GM12878 (cell line): ENCODE results near the gene ACAD11.

ENCODE experiments used
- REST ChIP-seq: IDR thresholded peaks from 2 replicates; pipeline ENCODE4 v1.6.1; 2012; ENCODE audit warnings: mild to moderate bottlenecking, low read depth, low read length
- YY1 ChIP-seq: IDR thresholded peaks from 2 replicates; pipeline ENCODE4 v1.6.1; 2011; ENCODE audit warnings: low read depth, mild to moderate bottlenecking, low read length
- ZNF274 ChIP-seq: IDR thresholded peaks from one replicate; pipeline ENCODE4 v1.8.0; 2011; ENCODE audit not compliant: insufficient read length, insufficient read depth
- TF ChIP-seq, protein P1 (sequence below), 3 experiments: IDR thresholded peaks in 2 of 3; conservative IDR thresholded peaks in 1 of 3; 2 replicates each; pipeline ENCODE4 v1.5.1; 2011; ENCODE audit warnings: low read depth in 3 of 3, low read length in 3 of 3, mild to moderate bottlenecking in 3 of 3, control low read depth in 2 of 3, moderate library complexity in 2 of 3, inconsistent platforms in 1 of 3, mixed read lengths in 1 of 3; ENCODE audit not compliant: control insufficient read depth in 2 of 3, insufficient read depth in 1 of 3; ENCODE audit errors: extremely low read depth in 1 of 3
- TF ChIP-seq, protein P2 (sequence below): IDR thresholded peaks from 2 replicates; pipeline ENCODE4 v1.6.1; 2012; ENCODE audit warnings: low read length, inconsistent platforms

GRCh38 chr3:132522353-132522752 lies 137.3 kb downstream of the ACAD11 start:
- TF ChIP-seq, protein P1, sequence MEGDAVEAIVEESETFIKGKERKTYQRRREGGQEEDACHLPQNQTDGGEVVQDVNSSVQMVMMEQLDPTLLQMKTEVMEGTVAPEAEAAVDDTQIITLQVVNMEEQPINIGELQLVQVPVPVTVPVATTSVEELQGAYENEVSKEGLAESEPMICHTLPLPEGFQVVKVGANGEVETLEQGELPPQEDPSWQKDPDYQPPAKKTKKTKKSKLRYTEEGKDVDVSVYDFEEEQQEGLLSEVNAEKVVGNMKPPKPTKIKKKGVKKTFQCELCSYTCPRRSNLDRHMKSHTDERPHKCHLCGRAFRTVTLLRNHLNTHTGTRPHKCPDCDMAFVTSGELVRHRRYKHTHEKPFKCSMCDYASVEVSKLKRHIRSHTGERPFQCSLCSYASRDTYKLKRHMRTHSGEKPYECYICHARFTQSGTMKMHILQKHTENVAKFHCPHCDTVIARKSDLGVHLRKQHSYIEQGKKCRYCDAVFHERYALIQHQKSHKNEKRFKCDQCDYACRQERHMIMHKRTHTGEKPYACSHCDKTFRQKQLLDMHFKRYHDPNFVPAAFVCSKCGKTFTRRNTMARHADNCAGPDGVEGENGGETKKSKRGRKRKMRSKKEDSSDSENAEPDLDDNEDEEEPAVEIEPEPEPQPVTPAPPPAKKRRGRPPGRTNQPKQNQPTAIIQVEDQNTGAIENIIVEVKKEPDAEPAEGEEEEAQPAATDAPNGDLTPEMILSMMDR (IDR thresholded peaks at IDR 0.05 in 2 of 3, conservative IDR thresholded peaks at IDR 0.05 in 1 of 3; ENCODE audit: control insufficient read depth in 2 of 3, extremely low read depth in 1 of 3, insufficient read depth in 1 of 3, low read depth in 3 of 3, low read length in 3 of 3) = no peak
- TF ChIP-seq ZNF274 (no peak), YY1 (no peak), REST (no peak)
- TF ChIP-seq, protein P2, sequence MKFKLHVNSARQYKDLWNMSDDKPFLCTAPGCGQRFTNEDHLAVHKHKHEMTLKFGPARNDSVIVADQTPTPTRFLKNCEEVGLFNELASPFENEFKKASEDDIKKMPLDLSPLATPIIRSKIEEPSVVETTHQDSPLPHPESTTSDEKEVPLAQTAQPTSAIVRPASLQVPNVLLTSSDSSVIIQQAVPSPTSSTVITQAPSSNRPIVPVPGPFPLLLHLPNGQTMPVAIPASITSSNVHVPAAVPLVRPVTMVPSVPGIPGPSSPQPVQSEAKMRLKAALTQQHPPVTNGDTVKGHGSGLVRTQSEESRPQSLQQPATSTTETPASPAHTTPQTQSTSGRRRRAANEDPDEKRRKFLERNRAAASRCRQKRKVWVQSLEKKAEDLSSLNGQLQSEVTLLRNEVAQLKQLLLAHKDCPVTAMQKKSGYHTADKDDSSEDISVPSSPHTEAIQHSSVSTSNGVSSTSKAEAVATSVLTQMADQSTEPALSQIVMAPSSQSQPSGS = no peak
